NCI-H128 (cell line): ENCODE results near the gene VCAM1.

ENCODE experiments used
- DNase-seq: peaks from one replicate; lab custom pipeline; 2025; ENCODE audit not compliant: unreplicated experiment; lab: John Stamatoyannopoulos, UW

VCAM1 gene

GRCh38 chr1:100721526-100722207, 2.1 kb downstream of the VCAM1 start:
- no peak for DNase-seq

GRCh38 chr1:100722221-100722620, 2.7 kb downstream of the VCAM1 start:
- DNase-seq: no peak

GRCh38 chr1:100724281-100724680, 4.7 kb downstream of the VCAM1 start:
- DNase-seq: no peak

GRCh38 chr1:100730130-100730529, 10.6 kb downstream of the VCAM1 start:
- DNase-seq: no peak

- DNase-seq: no peak
These were observed 11.8 kb downstream of the VCAM1 start for GRCh38 chr1:100731309-100731708.

GRCh38 chr1:100731758-100732157, 12.2 kb downstream of the VCAM1 start:
- no peak for DNase-seq

- DNase-seq: no peak
These were observed 15.1 kb downstream of the VCAM1 start for GRCh38 chr1:100734676-100735075.

- DNase-seq: no peak
These were observed 15.7 kb downstream of the VCAM1 start for GRCh38 chr1:100735244-100735643.

GRCh38 chr1:100736324-100736723, 16.8 kb downstream of the VCAM1 start:
- DNase-seq: no peak

GRCh38 chr1:100736746-100737145, 17.2 kb downstream of the VCAM1 start:
- DNase-seq: no peak

GRCh38 chr1:100746542-100746932, 27.0 kb downstream of the VCAM1 start:
- DNase-seq: no peak

GRCh38 chr1:100747771-100748170, 28.2 kb downstream of the VCAM1 start:
- no peak for DNase-seq

- no peak for DNase-seq
These were observed 30.7 kb downstream of the VCAM1 start for GRCh38 chr1:100750005-100750885.

GRCh38 chr1:100752791-100753190, 33.2 kb downstream of the VCAM1 start:
- no peak for DNase-seq

- DNase-seq: no peak
These were observed 38.4 kb downstream of the VCAM1 start for GRCh38 chr1:100757946-100758345.

- DNase-seq: no peak
These were observed 39.6 kb downstream of the VCAM1 start for GRCh38 chr1:100759188-100759587.

GRCh38 chr1:100760511-100760910, 41.0 kb downstream of the VCAM1 start:
- no peak for DNase-seq

GRCh38 chr1:100762461-100762860, 42.9 kb downstream of the VCAM1 start:
- DNase-seq: no peak

- no peak for DNase-seq
These were observed 47.8 kb downstream of the VCAM1 start for GRCh38 chr1:100767176-100767890.

GRCh38 chr1:100769323-100769722, 49.8 kb downstream of the VCAM1 start:
- no peak for DNase-seq

- DNase-seq: no peak
These were observed 50.5 kb downstream of the VCAM1 start for GRCh38 chr1:100769906-100770646.
